HEK293T (cell line): ENCODE data around the gene CFAP68.

Experiments used
- BHLHE40 ChIP-seq: fragments of 450-650 bp; IDR thresholded peaks from 2 replicates; pipeline ENCODE4 v1.6.1; 2016; ENCODE audit warnings: mild to moderate bottlenecking, moderate library complexity, borderline replicate concordance
- CTBP1 ChIP-seq: fragments of 450-650 bp; IDR thresholded peaks from 2 replicates; pipeline ENCODE4 v1.6.1; 2016; ENCODE audit warnings: borderline replicate concordance
- FOXA1 ChIP-seq: fragments of 450-650 bp; IDR thresholded peaks from 2 replicates; pipeline ENCODE4 v1.6.1; 2016; ENCODE audit warnings: mild to moderate bottlenecking
- FOXK2 ChIP-seq: fragments of 450-650 bp; IDR thresholded peaks from 2 replicates; pipeline ENCODE4 v1.6.1; 2016; ENCODE audit warnings: mild to moderate bottlenecking
- FOXM1 ChIP-seq: fragments of 450-650 bp; IDR thresholded peaks from 2 replicates; pipeline ENCODE4 v1.6.1; 2017; ENCODE audit warnings: mild to moderate bottlenecking, borderline replicate concordance
- L3MBTL2 ChIP-seq: fragments of 450-650 bp; conservative IDR thresholded peaks from 2 replicates; pipeline ENCODE4 v1.6.1; 2016; ENCODE audit warnings: mild to moderate bottlenecking
- SP1 ChIP-seq: fragments of 450-650 bp; IDR thresholded peaks from 2 replicates; pipeline ENCODE4 v1.6.1; 2017
- ZNF384 ChIP-seq: fragments of 450-650 bp; IDR thresholded peaks from 2 replicates; pipeline ENCODE4 v1.6.1; 2016

DNA sequence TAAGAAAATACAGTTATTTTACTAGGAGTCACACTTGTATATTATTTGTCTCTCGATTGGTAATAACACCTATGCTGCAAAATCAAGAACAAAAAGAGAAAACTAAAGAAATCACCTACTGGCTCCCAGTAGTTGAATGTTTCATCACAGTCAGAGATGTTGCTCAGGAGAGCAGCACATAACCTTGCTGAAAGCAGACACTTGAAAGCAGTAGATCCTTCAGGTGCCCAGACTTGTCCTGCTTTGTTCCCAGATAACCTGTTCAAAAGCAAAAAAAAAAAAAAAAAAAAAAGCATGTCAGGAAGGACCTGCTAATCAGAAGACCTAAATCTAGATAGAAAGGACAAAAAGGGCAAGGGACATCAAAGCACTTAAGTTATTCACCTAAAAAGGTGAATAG is 9.2 kb upstream of the CFAP68 start:
- TF ChIP-seq CTBP1 (no peak), SP1 (no peak), FOXA1 (no peak), ZNF384 (no peak), L3MBTL2 (no peak), FOXK2 (no peak), FOXM1 (no peak), BHLHE40 (no peak)
